GM23248 (cell line): ENCODE measurements around the gene DUOXA1. TPM values are rescaled to one million over a fixed set of nuclear protein-coding genes. Genes with fewer than 3 reads are reported as not detected.

Source experiments
- DNase-seq: peaks from one replicate; pipeline ENCODE4 v3.0.0-alpha.2; 2015
- H2AFZ ChIP-seq: fragments of 200-600 bp; sonication (generic); 2 replicates; pipeline ENCODE4 v1.6.1; 2016; ENCODE audit warnings: antibody characterized with exemption
- H3F3A ChIP-seq: fragments of 200-600 bp; sonication (generic); 2 replicates; pipeline ENCODE4 v1.6.1; 2016; ENCODE audit warnings: mild to moderate bottlenecking, antibody characterized with exemption, mixed run types; ENCODE audit not compliant: insufficient read depth
- H3K27ac ChIP-seq: fragments of 200-600 bp; sonication (generic); 2 replicates; pipeline ENCODE4 v1.5.1; 2016; ENCODE audit warnings: mild to moderate bottlenecking
- H3K27me3 ChIP-seq: fragments of 200-600 bp; sonication (generic); replicated peaks from 2 replicates; pipeline ENCODE4 v1.6.1; 2016; ENCODE audit warnings: mild to moderate bottlenecking; ENCODE audit not compliant: insufficient read depth
- H3K36me3 ChIP-seq: fragments of 200-600 bp; sonication (generic); 2 replicates; pipeline ENCODE4 v1.6.1; 2016; ENCODE audit warnings: low read depth, mild to moderate bottlenecking
- H3K4me1 ChIP-seq: fragments of 200-600 bp; sonication (generic); 2 replicates; pipeline ENCODE4 v1.6.1; 2016; ENCODE audit warnings: mild to moderate bottlenecking; ENCODE audit not compliant: insufficient read depth
- H3K4me2 ChIP-seq: fragments of 200-600 bp; sonication (generic); one replicate; pipeline ENCODE4 v1.6.1; 2016; ENCODE audit warnings: mild to moderate bottlenecking; ENCODE audit not compliant: unreplicated experiment
- H3K4me3 ChIP-seq: fragments of 200-600 bp; sonication (generic); 2 replicates; pipeline ENCODE4 v1.5.1; 2016; ENCODE audit warnings: mild to moderate bottlenecking
- H3K79me2 ChIP-seq: fragments of 200-600 bp; sonication (generic); 2 replicates; pipeline ENCODE4 v1.6.1; 2016; ENCODE audit warnings: mild to moderate bottlenecking; ENCODE audit not compliant: insufficient read depth
- H3K9ac ChIP-seq: fragments of 200-600 bp; sonication (generic); 2 replicates; pipeline ENCODE4 v1.6.1; 2016; ENCODE audit warnings: mild to moderate bottlenecking
- H3K9me2 ChIP-seq: fragments of 200-600 bp; sonication (generic); 2 replicates; pipeline ENCODE4 v1.6.1; 2016; ENCODE audit warnings: mixed run types, mild to moderate bottlenecking, moderate library complexity; ENCODE audit not compliant: insufficient read depth
- H3K9me3 ChIP-seq: fragments of 200-600 bp; sonication (generic); one replicate; pipeline ENCODE4 v1.6.1; 2017; ENCODE audit warnings: low read depth
- H4K20me1 ChIP-seq: fragments of 200-600 bp; sonication (generic); 2 replicates; pipeline ENCODE4 v1.6.0; 2016; ENCODE audit not compliant: insufficient read depth
- EZH2 ChIP-seq: fragments of 200-600 bp; sonication (generic); IDR thresholded peaks from 2 replicates; pipeline ENCODE4 v1.6.1; 2018; ENCODE audit warnings: antibody characterized with exemption, mild to moderate bottlenecking; ENCODE audit not compliant: insufficient read depth, poor library complexity, severe bottlenecking
- EZH2phosphoT487 ChIP-seq: fragments of 200-600 bp; sonication (generic); IDR thresholded peaks from 2 replicates; pipeline ENCODE4 v1.6.1; 2018; ENCODE audit warnings: antibody characterized with exemption, moderate library complexity, mild to moderate bottlenecking, low read depth; ENCODE audit not compliant: insufficient read depth
- WGBS, 2 experiments: methylation state at CpG; one replicate each; pipeline ENCODE4 v1.1.6; 2015 to 2017; ENCODE audit warnings: low lambda C conversion rate in 2 of 2, low coverage in 1 of 2; ENCODE audit errors: missing lambda C conversion rate in 2 of 2; 5-methylcytosine and 5-hydroxymethylcytosine counted together
- in situ Hi-C: fragments of 300-500 bp; cut with MboI; formaldehyde crosslinking; loops from 2 replicates; pipeline ENCODE4 v1.15.0; 2020
- polyA plus RNA-seq: library from polyadenylated mRNA; unstranded; fragments of >200 nt; fragmentation: Nextera tagmentation; extraction: Ambion mirVana; gene quantifications from 2 replicates; pipeline ENCODE4 v1.2.1, GENCODE V29; 2016
- total RNA-seq: library from RNA; depleted of rRNA; stranded (reverse); fragments of >200 nt; shearing (Covaris generic); gene quantifications from 2 replicates; pipeline ENCODE4 v1.2.3, GENCODE V29; 2014

The DUOXA1 gene
- total and polyA plus RNA-seq, 2 experiments from 2014 or later = 0.61 to 2.4 TPM

GRCh38 chr15:45146405-45146804 is 16.7 kb upstream of the DUOXA1 start:
- TF ChIP-seq EZH2 (no peak), EZH2phosphoT487 (no peak)
- no peaks in the 10 kb centered on the region for H3K9me2 ChIP-seq
- DNase-seq = peak; percentile 26
- WGBS, 2 experiments = 84 to 88% methylated on average over 4 of the region's 4 CpGs
- H3K9ac ChIP-seq = no peak overlapping the region
- H3K9me3 ChIP-seq = no peaks in the 10 kb centered on the region
- no peak overlapping the region for H3K4me2 ChIP-seq
- no peaks in the 10 kb centered on the region for H3K36me3 ChIP-seq
- no peaks in the 10 kb centered on the region for H3F3A ChIP-seq
- in situ Hi-C loops = no loop called here
- peaks cover 23% of the 10 kb centered on the region for H3K4me1 ChIP-seq
- no peak overlapping the region for H2AFZ ChIP-seq
- no peak overlapping the region for H3K4me3 ChIP-seq
- no peak overlapping the region for H3K27ac ChIP-seq
- no peaks in the 10 kb centered on the region for H4K20me1 ChIP-seq
- no peaks in the 10 kb centered on the region for H3K27me3 ChIP-seq
- H3K79me2 ChIP-seq = no peaks in the 10 kb centered on the region

- Histone ChIP-seq H2AFZ (no peak overlapping the region), H3K9me2 (no peaks in the 10 kb centered on the region), H3F3A (no peaks in the 10 kb centered on the region), H3K27ac (no peak overlapping the region), H4K20me1 (no peaks in the 10 kb centered on the region), H3K4me1 (peaks cover 17% of the 10 kb centered on the region), H3K36me3 (no peaks in the 10 kb centered on the region), H3K27me3 (no peaks in the 10 kb centered on the region), H3K4me2 (no peak overlapping the region), H3K4me3 (no peak overlapping the region), H3K79me2 (no peaks in the 10 kb centered on the region), H3K9ac (no peak overlapping the region), H3K9me3 (no peaks in the 10 kb centered on the region)
- TF ChIP-seq EZH2phosphoT487 (no peak), EZH2 (no peak)
- in situ Hi-C loops = no loop called here
- 86 to 89% methylated on average over 8 to 9 of the region's 9 CpGs for WGBS, 2 experiments
- no peak for DNase-seq
These were observed 15.1 kb upstream of the DUOXA1 start for GRCh38 chr15:45144775-45145174.

GRCh38 chr15:45143946-45144345 is 14.3 kb upstream of the DUOXA1 start:
- Histone ChIP-seq H3K79me2 (no peaks in the 10 kb centered on the region), H3K27me3 (no peaks in the 10 kb centered on the region), H3K4me2 (no peak overlapping the region), H3K9me2 (no peaks in the 10 kb centered on the region), H2AFZ (no peak overlapping the region), H3K9me3 (no peaks in the 10 kb centered on the region), H3K27ac (no peak overlapping the region), H4K20me1 (no peaks in the 10 kb centered on the region), H3K4me1 (peaks cover 17% of the 10 kb centered on the region), H3F3A (no peaks in the 10 kb centered on the region), H3K9ac (no peak overlapping the region), H3K36me3 (no peaks in the 10 kb centered on the region), H3K4me3 (no peak overlapping the region)
- in situ Hi-C loops = no loop called here
- DNase-seq = no peak
- 88 to 91% methylated on average over 11 of the region's 11 CpGs for WGBS, 2 experiments
- TF ChIP-seq EZH2 (no peak), EZH2phosphoT487 (no peak)

- Histone ChIP-seq H3K36me3 (no peaks in the 10 kb centered on the region), H3K9ac (no peak overlapping the region), H3K27me3 (no peaks in the 10 kb centered on the region), H3K9me2 (no peaks in the 10 kb centered on the region), H3K27ac (no peak overlapping the region), H4K20me1 (no peaks in the 10 kb centered on the region), H2AFZ (no peak overlapping the region), H3K9me3 (no peaks in the 10 kb centered on the region), H3K4me2 (no peak overlapping the region), H3K4me1 (peaks cover 9% of the 10 kb centered on the region), H3K79me2 (no peaks in the 10 kb centered on the region), H3K4me3 (no peak overlapping the region), H3F3A (no peaks in the 10 kb centered on the region)
- TF ChIP-seq EZH2 (no peak), EZH2phosphoT487 (no peak)
- 71 to 76% methylated on average over 7 of the region's 7 CpGs for WGBS, 2 experiments
- no peak for DNase-seq
- in situ Hi-C loops = no loop called here
These were observed 13.4 kb upstream of the DUOXA1 start for GRCh38 chr15:45143056-45143455.

GRCh38 chr15:45141386-45141785 is 11.7 kb upstream of the DUOXA1 start:
- Histone ChIP-seq H3K4me1 (peaks cover 5% of the 10 kb centered on the region), H3K9me2 (no peaks in the 10 kb centered on the region), H3K4me3 (no peak overlapping the region), H3F3A (no peaks in the 10 kb centered on the region), H3K9ac (no peak overlapping the region), H3K9me3 (no peaks in the 10 kb centered on the region), H3K27me3 (no peaks in the 10 kb centered on the region), H3K27ac (no peak overlapping the region), H3K36me3 (no peaks in the 10 kb centered on the region), H3K79me2 (no peaks in the 10 kb centered on the region), H4K20me1 (no peaks in the 10 kb centered on the region), H2AFZ (no peak overlapping the region), H3K4me2 (no peak overlapping the region)
- DNase-seq = no peak
- 70 to 76% methylated on average over 5 of the region's 5 CpGs for WGBS, 2 experiments
- in situ Hi-C loops = no loop called here
- TF ChIP-seq EZH2 (no peak), EZH2phosphoT487 (no peak)
